Measurements from ENCODE around the gene SCRN3.

DNA sequence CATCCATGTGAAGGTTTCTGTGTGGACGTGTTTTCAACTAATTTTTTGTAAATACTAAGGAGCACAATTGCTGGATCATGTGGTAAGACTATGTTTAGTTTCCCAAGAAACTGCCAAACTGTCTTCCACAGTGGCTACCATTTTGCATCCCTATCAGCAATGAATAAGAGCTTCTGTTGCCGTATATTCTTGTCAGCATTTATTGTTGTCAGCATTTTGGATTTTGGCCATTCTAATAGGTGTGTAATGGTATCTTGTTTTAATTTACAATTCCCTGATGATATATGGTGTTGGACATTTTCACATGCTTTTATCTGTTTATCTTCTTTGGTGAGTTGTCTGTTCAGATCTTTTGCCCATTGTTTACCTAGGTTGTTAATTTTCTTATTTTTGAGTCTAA, 34.5 kb downstream of the SCRN3 start:
- TF ChIP-seq, protein P1, sequence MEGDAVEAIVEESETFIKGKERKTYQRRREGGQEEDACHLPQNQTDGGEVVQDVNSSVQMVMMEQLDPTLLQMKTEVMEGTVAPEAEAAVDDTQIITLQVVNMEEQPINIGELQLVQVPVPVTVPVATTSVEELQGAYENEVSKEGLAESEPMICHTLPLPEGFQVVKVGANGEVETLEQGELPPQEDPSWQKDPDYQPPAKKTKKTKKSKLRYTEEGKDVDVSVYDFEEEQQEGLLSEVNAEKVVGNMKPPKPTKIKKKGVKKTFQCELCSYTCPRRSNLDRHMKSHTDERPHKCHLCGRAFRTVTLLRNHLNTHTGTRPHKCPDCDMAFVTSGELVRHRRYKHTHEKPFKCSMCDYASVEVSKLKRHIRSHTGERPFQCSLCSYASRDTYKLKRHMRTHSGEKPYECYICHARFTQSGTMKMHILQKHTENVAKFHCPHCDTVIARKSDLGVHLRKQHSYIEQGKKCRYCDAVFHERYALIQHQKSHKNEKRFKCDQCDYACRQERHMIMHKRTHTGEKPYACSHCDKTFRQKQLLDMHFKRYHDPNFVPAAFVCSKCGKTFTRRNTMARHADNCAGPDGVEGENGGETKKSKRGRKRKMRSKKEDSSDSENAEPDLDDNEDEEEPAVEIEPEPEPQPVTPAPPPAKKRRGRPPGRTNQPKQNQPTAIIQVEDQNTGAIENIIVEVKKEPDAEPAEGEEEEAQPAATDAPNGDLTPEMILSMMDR (IDR thresholded peaks at IDR 0.05; ENCODE audit: low read depth, low read length), result no peak
- TF ChIP-seq EZH2phosphoT487 (IDR thresholded peaks at IDR 0.05; ENCODE audit: low read depth), result no peak

All from OCI-LY3 (cell line).